HepG2 (cell line): Measurements from ENCODE around the gene GIMAP1. TPM values are rescaled to one million over a fixed set of nuclear protein-coding genes. Genes with fewer than 3 reads are reported as not detected.

Experiments used
- BRD4 ChIP-seq: sonication (generic); formaldehyde crosslinking; IDR thresholded peaks from 2 replicates; pipeline ENCODE4 v1.4.0; 2020; ENCODE audit warnings: missing genetic modification reagents
- CEBPB ChIP-seq: IDR thresholded peaks from 2 replicates; pipeline ENCODE4 v1.6.1; 2011; ENCODE audit warnings: low read depth, low read length, improper control_type of control experiment, borderline replicate concordance
- CTCF ChIP-seq: sonication (generic); formaldehyde crosslinking; IDR thresholded peaks from 2 replicates; pipeline ENCODE4 v1.5.0; 2020; ENCODE audit warnings: mild to moderate bottlenecking, missing genetic modification reagents, moderate library complexity
- HNF1B ChIP-seq: sonication (generic); formaldehyde crosslinking; IDR thresholded peaks from 2 replicates; pipeline ENCODE4 v1.5.1; 2020; ENCODE audit warnings: mild to moderate bottlenecking, moderate library complexity, missing genetic modification reagents
- HNRNPH1 ChIP-seq: fragments of 200-400 bp; formaldehyde crosslinking; optimal IDR thresholded peaks from 2 replicates; pipeline ENCODE3; 2017; ENCODE audit warnings: mild to moderate bottlenecking, low read depth, low read length
- IKZF5 ChIP-seq: IDR thresholded peaks from 2 replicates; pipeline ENCODE4 v1.6.1; 2018; ENCODE audit warnings: missing genetic modification reagents, mild to moderate bottlenecking, missing compliant biosample characterization
- MED1 ChIP-seq: sonication (generic); formaldehyde crosslinking; IDR thresholded peaks from 2 replicates; pipeline ENCODE4 v1.4.0; 2020; ENCODE audit warnings: missing genetic modification reagents
- MIER3 ChIP-seq: IDR thresholded peaks from 2 replicates; pipeline ENCODE4 v1.6.1; 2016; ENCODE audit warnings: missing compliant biosample characterization, borderline replicate concordance
- POGK ChIP-seq: sonication (generic); formaldehyde crosslinking; conservative IDR thresholded peaks from 2 replicates; pipeline ENCODE4 v1.8.0; 2022; ENCODE audit warnings: mild to moderate bottlenecking, moderate library complexity, missing genetic modification reagents
- POGZ ChIP-seq: sonication (generic); formaldehyde crosslinking; IDR thresholded peaks from 2 replicates; pipeline ENCODE4 v1.4.0; 2020; ENCODE audit warnings: mild to moderate bottlenecking, missing genetic modification reagents
- ZBTB43 ChIP-seq: sonication (generic); formaldehyde crosslinking; conservative IDR thresholded peaks from 2 replicates; pipeline ENCODE4 v1.4.0; 2020; ENCODE audit warnings: missing genetic modification reagents
- ZMYM4 ChIP-seq: sonication (generic); formaldehyde crosslinking; IDR thresholded peaks from 2 replicates; pipeline ENCODE4 v1.8.1; 2023; ENCODE audit warnings: mild to moderate bottlenecking, missing genetic modification reagents
- ZNF577 ChIP-seq: sonication (generic); formaldehyde crosslinking; IDR thresholded peaks from 2 replicates; pipeline ENCODE4 v1.4.0; 2020; ENCODE audit warnings: mild to moderate bottlenecking, low read depth, missing genetic modification reagents, borderline replicate concordance
- ZNF646 ChIP-seq: sonication (generic); formaldehyde crosslinking; IDR thresholded peaks from 2 replicates; pipeline ENCODE4 v1.9.0; 2021; ENCODE audit warnings: mild to moderate bottlenecking, missing genetic modification reagents
- ZNF75D ChIP-seq: sonication (generic); formaldehyde crosslinking; IDR thresholded peaks from 2 replicates; pipeline ENCODE4 v1.8.1; 2023; ENCODE audit warnings: missing genetic modification reagents, mild to moderate bottlenecking, borderline replicate concordance
- polyA plus RNA-seq, 8 experiments: library from polyadenylated mRNA; depleted of rRNA in 3 of 8; stranded (reverse) in 7 of 8; unstranded in 1 of 8; fragments of >200 nt; fragmentation: Illumina TruSeq in 4 of 8; extraction: Trizol in 4 of 8; gene quantifications; 2 replicates each; pipeline versions ENCODE4 v1.2.1 to v1.2.3, GENCODE V29; 2011 to 2016; ENCODE audit warnings: low read depth in 4 of 8, missing spikeins in 1 of 8, mixed read lengths in 1 of 8; ENCODE audit not compliant: insufficient read depth in 1 of 8
- total RNA-seq, 5 experiments: library from RNA; depleted of rRNA; stranded (reverse); fragments of >200 nt; fragmentation: Illumina TruSeq; extraction: Trizol; gene quantifications; 2 replicates each; pipeline ENCODE4 v1.2.3, GENCODE V29; 2016; ENCODE audit warnings: low read depth in 1 of 5

The GIMAP1 gene
- total and polyA plus RNA-seq, 2 of the 13 experiments (the other 11 are each of a cell fraction or from before 2014, with no cell fraction given) = not detected

GRCh38 chr7:150769768-150770167, 53.4 kb downstream of the GIMAP1 start (continued):
- peak; percentile 90 for TF ChIP-seq ZMYM4 (CRISPR knock-in tag)
- TF ChIP-seq MED1 (CRISPR knock-in tag) = peak; percentile 20; the same call in 1 of the 2 replicates
- no peak for TF ChIP-seq HNRNPH1
- no peak for TF ChIP-seq MIER3 (CRISPR knock-in tag)
- TF ChIP-seq CEBPB = peak; percentile 79; the same call in 1 of the 2 replicates
- TF ChIP-seq POGK (CRISPR knock-in tag) = no peak
- TF ChIP-seq POGZ (CRISPR knock-in tag) = peak; percentile 72
- no peak for TF ChIP-seq ZBTB43 (CRISPR knock-in tag)
- no peak for TF ChIP-seq BRD4 (CRISPR knock-in tag)
- no peak for TF ChIP-seq ZNF577 (CRISPR knock-in tag)
- TF ChIP-seq ZNF75D = no peak
- TF ChIP-seq IKZF5 (CRISPR knock-in tag) = no peak
- 0 out of 2 replicates have a peak, but pooled peaks have one; percentile 49 for TF ChIP-seq HNF1B (CRISPR knock-in tag)
- no peak for TF ChIP-seq ZNF646 (CRISPR knock-in tag)
- TF ChIP-seq CTCF (CRISPR knock-in tag) = no peak
